Hepatocyte (in vitro differentiated cells): ENCODE results near the gene PAX5. TPM values are rescaled to one million over a fixed set of nuclear protein-coding genes. Genes with fewer than 3 reads are reported as not detected.

Experiments
- DNase-seq: peaks from one replicate; pipeline ENCODE4 v3.0.0-alpha.2; 2016; ENCODE audit warnings: low spot score
- H2AFZ ChIP-seq: fragments of 200-600 bp; sonication (generic); 2 replicates; pipeline ENCODE4 v1.6.0; 2016; ENCODE audit warnings: antibody characterized with exemption, mild to moderate bottlenecking
- H3K27ac ChIP-seq: fragments of 200-600 bp; sonication (generic); 2 replicates; pipeline ENCODE4 v1.5.1; 2016; ENCODE audit warnings: mild to moderate bottlenecking
- H3K27me3 ChIP-seq: fragments of 200-600 bp; sonication (generic); 2 replicates; pipeline ENCODE4 v1.6.1; 2016
- H3K36me3 ChIP-seq: fragments of 200-600 bp; sonication (generic); replicated peaks from 2 replicates; pipeline ENCODE4 v1.5.1; 2016; ENCODE audit warnings: low read depth; ENCODE audit not compliant: insufficient read depth
- H3K4me1 ChIP-seq: fragments of 200-600 bp; sonication (generic); 2 replicates; pipeline ENCODE4 v1.5.1; 2016; ENCODE audit warnings: mild to moderate bottlenecking, moderate library complexity; ENCODE audit not compliant: insufficient read depth
- H3K4me2 ChIP-seq: fragments of 200-600 bp; sonication (generic); 2 replicates; pipeline ENCODE4 v1.6.0; 2016
- H3K4me3 ChIP-seq: fragments of 200-600 bp; sonication (generic); 2 replicates; pipeline ENCODE4 v1.5.1; 2016; ENCODE audit warnings: mild to moderate bottlenecking
- H3K79me2 ChIP-seq: fragments of 200-600 bp; sonication (generic); 2 replicates; pipeline ENCODE4 v1.6.0; 2017; ENCODE audit warnings: mild to moderate bottlenecking
- H3K9me2 ChIP-seq: fragments of 200-600 bp; sonication (generic); replicated peaks from 2 replicates; pipeline ENCODE4 v1.6.0; 2017; ENCODE audit warnings: mild to moderate bottlenecking; ENCODE audit not compliant: insufficient read depth
- H3K9me3 ChIP-seq: fragments of 200-600 bp; sonication (generic); 2 replicates; pipeline ENCODE4 v1.5.1; 2016; ENCODE audit warnings: low read depth, mild to moderate bottlenecking
- H4K20me1 ChIP-seq: fragments of 200-600 bp; sonication (generic); 2 replicates; pipeline ENCODE4 v1.6.0; 2016; ENCODE audit warnings: mild to moderate bottlenecking; ENCODE audit not compliant: insufficient read depth, poor library complexity, severe bottlenecking
- CTCF ChIP-seq: fragments of 200-600 bp; sonication (generic); IDR thresholded peaks from 2 replicates; pipeline ENCODE4 v1.5.1; 2016; ENCODE audit warnings: antibody characterized with exemption, mild to moderate bottlenecking; ENCODE audit not compliant: poor library complexity
- EZH2 ChIP-seq: fragments of 200-600 bp; sonication (generic); IDR thresholded peaks from 2 replicates; pipeline ENCODE4 v1.6.1; 2016; ENCODE audit warnings: antibody characterized with exemption, mild to moderate bottlenecking, borderline replicate concordance
- EZH2phosphoT487 ChIP-seq: fragments of 200-600 bp; sonication (generic); IDR thresholded peaks from one replicate; pipeline ENCODE4 v1.6.1; 2018; ENCODE audit warnings: antibody characterized with exemption, mild to moderate bottlenecking, low read depth, moderate library complexity; ENCODE audit not compliant: unreplicated experiment, severe bottlenecking
- WGBS: methylation state at CpG from one replicate; pipeline ENCODE4 v1.1.6; 2016; ENCODE audit warnings: low lambda C conversion rate; ENCODE audit errors: missing lambda C conversion rate; 5-methylcytosine and 5-hydroxymethylcytosine counted together
- polyA plus RNA-seq: library from polyadenylated mRNA; unstranded; fragments of >200 nt; fragmentation: Nextera tagmentation; extraction: Ambion mirVana; gene quantifications from 2 replicates; pipeline ENCODE4 v1.2.1, GENCODE V29; 2016
- total RNA-seq: library from RNA; depleted of rRNA; stranded (reverse); fragments of >200 nt; gene quantifications from 2 replicates; pipeline ENCODE4 v1.2.3, GENCODE V29; 2014

The PAX5 gene
- total and polyA plus RNA-seq, 2 experiments from 2014 or later: not detected

- no peaks in the 10 kb centered on the region for H3K36me3 ChIP-seq
- no peak overlapping the region for H3K4me2 ChIP-seq
- no peaks in the 10 kb centered on the region for H3K9me2 ChIP-seq
- no peak overlapping the region for H3K4me3 ChIP-seq
- H3K27me3 ChIP-seq: peaks cover 20% of the 10 kb centered on the region
- H3K9me3 ChIP-seq: no peaks in the 10 kb centered on the region
- TF ChIP-seq CTCF: no peak
- TF ChIP-seq EZH2: no peak
- TF ChIP-seq EZH2phosphoT487: no peak
- no peak overlapping the region for H2AFZ ChIP-seq
- H3K79me2 ChIP-seq: no peaks in the 10 kb centered on the region
- no peaks in the 10 kb centered on the region for H4K20me1 ChIP-seq
- no peaks in the 10 kb centered on the region for H3K4me1 ChIP-seq
- DNase-seq: no peak
- WGBS: 87% methylated on average over 8 of the region's 8 CpGs
- no peak overlapping the region for H3K27ac ChIP-seq
These were observed 140.2 kb downstream of the PAX5 start for GRCh38 chr9:36893911-36894310.

- Histone ChIP-seq H3K4me1 (no peaks in the 10 kb centered on the region), H3K27me3 (peaks cover 20% of the 10 kb centered on the region)
- WGBS: 87% methylated on average over 8 of the region's 8 CpGs
These were observed 140.9 kb downstream of the PAX5 start for GRCh38 chr9:36893184-36893583.

GRCh38 chr9:36892279-36892678, 141.8 kb downstream of the PAX5 start:
- TF ChIP-seq CTCF: no peak
- no peak for TF ChIP-seq EZH2
- no peak for TF ChIP-seq EZH2phosphoT487
- 23% methylated on average over 4 of the region's 4 CpGs for WGBS

More at GRCh38 chr9:36893184-36893583, 140.9 kb downstream of the PAX5 start:
- DNase-seq: no peak
- no peak overlapping the region for H3K4me2 ChIP-seq
- H3K27ac ChIP-seq: no peak overlapping the region
- no peak overlapping the region for H2AFZ ChIP-seq
- no peaks in the 10 kb centered on the region for H3K9me3 ChIP-seq
- TF ChIP-seq CTCF (no peak), EZH2 (no peak), EZH2phosphoT487 (no peak)
- no peaks in the 10 kb centered on the region for H4K20me1 ChIP-seq
- no peaks in the 10 kb centered on the region for H3K36me3 ChIP-seq
- H3K9me2 ChIP-seq: no peaks in the 10 kb centered on the region
- no peaks in the 10 kb centered on the region for H3K79me2 ChIP-seq
- H3K4me3 ChIP-seq: no peak overlapping the region

More at GRCh38 chr9:36892279-36892678, 141.8 kb downstream of the PAX5 start:
- H3K27ac ChIP-seq: no peak overlapping the region
- no peaks in the 10 kb centered on the region for H3K9me2 ChIP-seq
- H3K36me3 ChIP-seq: no peaks in the 10 kb centered on the region
- H4K20me1 ChIP-seq: no peaks in the 10 kb centered on the region
- no peaks in the 10 kb centered on the region for H3K9me3 ChIP-seq
- no peak for DNase-seq
- H3K4me2 ChIP-seq: no peak overlapping the region
- H3K27me3 ChIP-seq: peaks cover 12% of the 10 kb centered on the region
- no peak overlapping the region for H2AFZ ChIP-seq
- H3K4me3 ChIP-seq: no peak overlapping the region
- H3K4me1 ChIP-seq: no peaks in the 10 kb centered on the region
- no peaks in the 10 kb centered on the region for H3K79me2 ChIP-seq
